Stomach smooth muscle (tissue), 2 donors: ENCODE data around the gene SUV39H2.
"Not testable (repeated sequence)": the region's sequence is repeated elsewhere in the genome, so short reads cannot be mapped to it uniquely, and the experiment has no call there.

Source experiments
- H3K27ac ChIP-seq: one replicate; pipeline ENCODE4 v1.7.0; 2013; ENCODE audit warnings: mild to moderate bottlenecking, low read length, inconsistent platforms
- H3K27me3 ChIP-seq, 2 donors: one replicate each; pipeline ENCODE4 v1.7.0; 2013; ENCODE audit warnings: low read length in 2 of 2; ENCODE audit not compliant: insufficient read depth in 2 of 2, control insufficient read depth in 1 of 2
- H3K36me3 ChIP-seq, 2 donors: one replicate each; pipeline ENCODE4 v1.7.0; 2013; ENCODE audit warnings: low read length in 2 of 2; ENCODE audit not compliant: control insufficient read depth in 2 of 2, insufficient read depth in 2 of 2
- H3K4me1 ChIP-seq: one replicate; pipeline ENCODE4 v1.7.0; 2013; ENCODE audit warnings: low read length; ENCODE audit not compliant: control insufficient read depth, insufficient read depth
- H3K4me3 ChIP-seq, 2 donors: one replicate each; pipeline ENCODE4 v1.7.0; 2013; ENCODE audit warnings: low read length in 2 of 2
- H3K9ac ChIP-seq, 2 donors: one replicate each; pipeline ENCODE4 v1.7.0; 2013; ENCODE audit warnings: low read length in 2 of 2, mild to moderate bottlenecking in 1 of 2
- H3K9me3 ChIP-seq, 2 donors: one replicate each; pipeline ENCODE4 v1.7.0; 2013; ENCODE audit warnings: low read length in 2 of 2; ENCODE audit not compliant: control insufficient read depth in 2 of 2
- donor health status: healthy.
- donor health status: Pancreatic carcinoma.

Gene SUV39H2

DNA sequence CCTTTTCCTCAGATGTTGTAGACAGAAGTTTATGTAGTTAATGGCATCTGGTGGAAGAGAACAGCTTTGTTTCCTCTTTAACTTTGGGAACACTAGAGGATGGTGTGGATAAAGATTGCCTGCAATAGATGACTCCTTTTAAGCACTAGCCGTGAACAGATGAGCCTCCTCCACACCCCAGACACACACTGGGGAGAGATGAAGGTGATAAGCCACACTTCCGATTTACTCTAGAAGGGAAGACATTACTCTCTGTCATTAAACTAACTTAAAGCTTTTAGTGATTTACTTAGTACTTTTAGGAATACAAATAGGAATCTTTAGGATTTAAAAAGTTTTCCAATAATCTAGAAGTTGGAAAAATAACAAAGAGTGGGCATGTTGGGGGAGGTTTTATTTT, 33.7 kb upstream of the SUV39H2 start:
- H3K4me3 ChIP-seq, result no peak overlapping the region
- H3K36me3 ChIP-seq, result peaks cover 21 to 31% of the 10 kb centered on the region in 2 donors
- no peak overlapping the region for H3K9ac ChIP-seq
- H3K4me1 ChIP-seq, result no peaks in the 10 kb centered on the region
- H3K27ac ChIP-seq, result no peak overlapping the region
- no peaks in the 10 kb centered on the region for H3K9me3 ChIP-seq
- no peaks in the 10 kb centered on the region for H3K27me3 ChIP-seq

- Histone ChIP-seq H3K4me1 (no peaks in the 10 kb centered on the region), H3K9ac (no peak overlapping the region), H3K9me3 (no peaks in the 10 kb centered on the region), H3K27me3 (no peaks in the 10 kb centered on the region), H3K27ac (no peak overlapping the region), H3K4me3 (no peak overlapping the region), H3K36me3 (peaks cover 5 to 11% of the 10 kb centered on the region in 2 donors)
Measured at GRCh38 chr10:14852236-14852635, 26.4 kb upstream of the SUV39H2 start.

DNA sequence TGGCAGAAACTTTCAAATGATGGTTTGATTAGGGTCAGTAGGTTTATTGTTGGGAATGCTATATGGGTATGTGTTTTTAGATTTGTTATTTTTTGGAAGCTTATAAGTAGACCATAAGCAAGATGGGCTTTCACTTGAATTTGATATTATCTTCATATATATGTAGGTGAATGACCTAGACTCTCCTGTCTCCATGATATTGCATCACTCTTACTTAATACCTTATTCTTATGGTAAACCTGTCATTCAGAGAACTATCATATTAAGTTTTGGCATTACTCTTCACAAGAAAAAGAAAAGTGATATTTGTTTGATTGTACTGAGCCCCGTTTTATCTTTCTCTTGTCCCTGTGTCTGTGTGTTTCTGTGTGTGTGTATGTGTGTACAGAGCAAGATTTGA, 23.2 kb upstream of the SUV39H2 start:
- Histone ChIP-seq H3K27me3 (no peaks in the 10 kb centered on the region), H3K4me1 (no peaks in the 10 kb centered on the region), H3K36me3 (peaks cover 8 to 15% of the 10 kb centered on the region in 2 donors), H3K9ac (no peak overlapping the region), H3K27ac (no peak overlapping the region), H3K4me3 (no peak overlapping the region), H3K9me3 (no peaks in the 10 kb centered on the region)

DNA sequence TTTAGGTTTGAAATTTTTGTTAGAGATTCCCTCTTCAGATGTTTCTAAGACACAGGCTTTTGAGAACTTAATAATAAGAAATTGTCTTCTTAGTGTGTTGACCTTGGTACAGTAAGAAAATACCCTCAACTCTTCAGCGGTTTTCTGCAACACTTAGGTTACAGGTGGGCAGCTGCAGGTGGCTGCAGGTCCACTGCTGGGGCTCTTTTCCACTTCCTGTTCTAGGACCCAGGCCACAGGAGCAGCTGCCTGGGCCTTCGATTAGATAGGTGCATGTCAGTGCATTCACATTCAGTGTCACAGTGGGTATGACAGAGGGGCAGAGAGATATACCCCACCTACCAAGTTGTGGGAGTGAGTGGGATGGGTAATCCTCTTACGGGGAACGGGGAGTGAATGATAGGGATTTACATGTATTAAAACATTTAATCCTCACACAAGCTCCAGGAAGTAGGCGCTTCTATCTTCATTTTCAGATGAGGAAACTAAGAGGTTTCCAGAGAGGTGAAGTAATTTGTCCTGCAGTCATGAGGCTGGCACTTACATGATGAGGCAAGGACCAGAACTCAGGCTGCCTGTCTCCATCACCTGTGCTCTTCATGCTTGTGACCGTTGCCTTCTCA, 20.2 kb upstream of the SUV39H2 start:
- Histone ChIP-seq H3K4me1 (no peaks in the 10 kb centered on the region), H3K9me3 (no peaks in the 10 kb centered on the region), H3K9ac (no peak overlapping the region), H3K4me3 (no peak overlapping the region), H3K36me3 (peaks cover 13 to 15% of the 10 kb centered on the region in 2 donors), H3K27me3 (no peaks in the 10 kb centered on the region), H3K27ac (no peak overlapping the region)

DNA sequence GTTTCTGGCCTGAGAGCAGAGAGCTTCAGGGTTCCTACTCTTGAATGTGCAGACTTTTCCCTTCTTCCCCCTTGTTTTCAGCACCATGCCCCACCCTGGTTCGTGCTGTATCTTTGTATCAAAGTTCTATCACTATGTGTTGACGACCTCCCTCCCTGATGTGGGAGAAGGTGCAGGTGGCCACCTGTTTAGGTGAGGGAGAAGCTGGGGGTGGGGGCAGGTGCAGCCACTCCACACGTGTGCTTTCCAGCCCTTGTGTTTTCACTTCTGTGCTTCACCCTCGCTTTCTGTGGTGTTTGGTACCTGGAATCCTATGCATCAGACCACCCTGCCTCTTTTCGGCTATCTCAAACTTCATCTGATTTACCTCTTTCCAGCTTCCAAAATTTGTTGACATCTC, 19.6 kb upstream of the SUV39H2 start:
- no peaks in the 10 kb centered on the region for H3K27me3 ChIP-seq
- H3K27ac ChIP-seq, result no peak overlapping the region
- no peaks in the 10 kb centered on the region for H3K9me3 ChIP-seq
- no peaks in the 10 kb centered on the region for H3K4me1 ChIP-seq
- H3K36me3 ChIP-seq, result peaks cover 13 to 15% of the 10 kb centered on the region in 2 donors
- H3K4me3 ChIP-seq, result no peak overlapping the region
- H3K9ac ChIP-seq, result no peak overlapping the region

GRCh38 chr10:14859775-14860174, 18.9 kb upstream of the SUV39H2 start:
- Histone ChIP-seq H3K27ac (no peak overlapping the region), H3K4me3 (no peak overlapping the region), H3K27me3 (no peaks in the 10 kb centered on the region), H3K36me3 (peaks cover 13 to 15% of the 10 kb centered on the region in 2 donors), H3K4me1 (no peaks in the 10 kb centered on the region), H3K9ac (no peak overlapping the region), H3K9me3 (no peaks in the 10 kb centered on the region)

- no peaks in the 10 kb centered on the region for H3K4me1 ChIP-seq
- no peak overlapping the region for H3K4me3 ChIP-seq
- no peak overlapping the region for H3K27ac ChIP-seq
- no peaks in the 10 kb centered on the region for H3K9me3 ChIP-seq
- H3K9ac ChIP-seq, result no peak overlapping the region
- no peaks in the 10 kb centered on the region for H3K27me3 ChIP-seq
- H3K36me3 ChIP-seq, result peaks cover 13 to 15% of the 10 kb centered on the region in 2 donors
Measured at GRCh38 chr10:14860791-14861190, 17.9 kb upstream of the SUV39H2 start.

- H3K4me3 ChIP-seq, H3K27ac ChIP-seq, H3K9ac ChIP-seq, H3K27me3 ChIP-seq, H3K9me3 ChIP-seq, H3K4me1 ChIP-seq: not testable (repeated sequence)
- peaks cover 7 to 17% of the 10 kb centered on the region in 2 donors for H3K36me3 ChIP-seq
Measured at GRCh38 chr10:14864466-14864865, 14.2 kb upstream of the SUV39H2 start.

DNA sequence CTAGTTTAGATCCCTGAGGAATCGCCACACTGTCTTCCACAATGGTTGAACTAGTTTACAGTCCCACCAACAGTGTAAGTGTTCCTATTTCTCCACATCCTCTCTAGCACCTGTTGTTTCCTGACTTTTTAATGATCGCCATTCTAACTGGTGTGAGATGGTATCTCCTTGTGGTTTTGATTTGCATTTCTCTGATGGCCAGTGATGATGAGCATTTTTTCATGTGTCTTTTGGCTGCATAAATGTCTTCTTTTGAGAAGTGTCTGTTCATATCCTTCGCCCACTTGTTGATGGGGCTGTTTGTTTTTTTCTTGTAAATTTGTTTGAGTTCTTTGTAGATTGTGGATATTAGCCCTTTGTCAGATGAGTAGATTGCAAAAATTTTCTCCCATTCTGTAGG, 13.8 kb upstream of the SUV39H2 start:
- H3K27me3 ChIP-seq, H3K4me1 ChIP-seq, H3K27ac ChIP-seq, H3K9ac ChIP-seq, H3K9me3 ChIP-seq, H3K4me3 ChIP-seq: not testable (repeated sequence)
- peaks cover 11 to 17% of the 10 kb centered on the region in 2 donors for H3K36me3 ChIP-seq

- Histone ChIP-seq H3K9ac (no peak overlapping the region), H3K4me1 (no peaks in the 10 kb centered on the region), H3K27me3 (no peaks in the 10 kb centered on the region), H3K9me3 (no peaks in the 10 kb centered on the region), H3K36me3 (peaks cover 5 to 8% of the 10 kb centered on the region in 2 donors), H3K4me3 (no peak overlapping the region), H3K27ac (no peak overlapping the region)
Measured at GRCh38 chr10:14873090-14873760, 5.4 kb upstream of the SUV39H2 start.

GRCh38 chr10:14875941-14876340, 2.7 kb upstream of the SUV39H2 start:
- Histone ChIP-seq H3K9me3 (no peaks in the 10 kb centered on the region), H3K27me3 (no peaks in the 10 kb centered on the region), H3K27ac (no peak overlapping the region), H3K4me1 (peaks cover 9% of the 10 kb centered on the region), H3K9ac (no peak overlapping the region), H3K4me3 (no peak overlapping the region), H3K36me3 (peaks cover 0 to 3% of the 10 kb centered on the region in 2 donors)
